HepG2 (cell line): ENCODE measurements around the gene CD7. TPM values are rescaled to one million over a fixed set of nuclear protein-coding genes. Genes with fewer than 3 reads are reported as not detected.

ENCODE experiments used
- MEIS1 ChIP-seq: sonication (generic); formaldehyde crosslinking; IDR thresholded peaks from 2 replicates; pipeline ENCODE4 v1.9.0; 2021; ENCODE audit warnings: mild to moderate bottlenecking, missing genetic modification reagents, moderate library complexity, borderline replicate concordance
- NR2F1 ChIP-seq, 2 experiments: fragments of 450-650 bp in 1 of 2; formaldehyde crosslinking in 1 of 2; IDR thresholded peaks; 2 replicates each; pipeline versions ENCODE4 v1.5.0 to v1.6.1; 2016 to 2020; ENCODE audit warnings: mild to moderate bottlenecking in 1 of 2, missing compliant biosample characterization in 1 of 2, missing genetic modification reagents in 1 of 2, moderate library complexity in 1 of 2
- PITX1 ChIP-seq: sonication (generic); formaldehyde crosslinking; IDR thresholded peaks from 2 replicates; pipeline ENCODE4 v1.5.1; 2020; ENCODE audit warnings: mild to moderate bottlenecking, missing genetic modification reagents
- SOX5 ChIP-seq: IDR thresholded peaks from 2 replicates; pipeline ENCODE4 v1.6.1; 2016; ENCODE audit warnings: borderline replicate concordance
- SP2 ChIP-seq: sonication (generic); formaldehyde crosslinking; IDR thresholded peaks from 2 replicates; pipeline ENCODE4 v1.5.1; 2020; ENCODE audit warnings: mild to moderate bottlenecking, missing genetic modification reagents
- ZFP62 ChIP-seq: sonication (generic); formaldehyde crosslinking; IDR thresholded peaks from 2 replicates; pipeline ENCODE4 v1.4.0; 2020; ENCODE audit warnings: missing genetic modification reagents
- ZHX2 ChIP-seq, 2 experiments: sonication (generic) in 1 of 2; formaldehyde crosslinking in 1 of 2; IDR thresholded peaks; 2 replicates each; pipeline versions ENCODE4 v1.6.1 to v1.9.0; 2014 to 2022; ENCODE audit warnings: antibody characterized with exemption in 1 of 2, borderline replicate concordance in 1 of 2, inconsistent platforms in 1 of 2, low read depth in 1 of 2, missing genetic modification reagents in 1 of 2
- ZNF207 ChIP-seq: fragments of 450-650 bp; IDR thresholded peaks from 2 replicates; pipeline ENCODE4 v1.6.1; 2016; ENCODE audit warnings: antibody characterized with exemption, borderline replicate concordance
- ZNF609 ChIP-seq: sonication (generic); formaldehyde crosslinking; IDR thresholded peaks from 2 replicates; pipeline ENCODE4 v1.4.0; 2020; ENCODE audit warnings: mild to moderate bottlenecking, missing genetic modification reagents, borderline replicate concordance
- polyA plus RNA-seq, 8 experiments: library from polyadenylated mRNA; depleted of rRNA in 3 of 8; stranded (reverse) in 7 of 8; unstranded in 1 of 8; fragments of >200 nt; fragmentation: Illumina TruSeq in 4 of 8; extraction: Trizol in 4 of 8; gene quantifications; 2 replicates each; pipeline versions ENCODE4 v1.2.1 to v1.2.3, GENCODE V29; 2011 to 2016; ENCODE audit warnings: low read depth in 4 of 8, missing spikeins in 1 of 8, mixed read lengths in 1 of 8; ENCODE audit not compliant: insufficient read depth in 1 of 8
- total RNA-seq, 5 experiments: library from RNA; depleted of rRNA; stranded (reverse); fragments of >200 nt; fragmentation: Illumina TruSeq; extraction: Trizol; gene quantifications; 2 replicates each; pipeline ENCODE4 v1.2.3, GENCODE V29; 2016; ENCODE audit warnings: low read depth in 1 of 5
- TF ChIP-seq, protein P1 (sequence below): sonication (generic); formaldehyde crosslinking; IDR thresholded peaks from 2 replicates; pipeline ENCODE4 v1.5.0; 2020; ENCODE audit warnings: mild to moderate bottlenecking, missing genetic modification reagents, moderate library complexity
- TF ChIP-seq, protein P2 (sequence below): sonication (generic); formaldehyde crosslinking; IDR thresholded peaks from 2 replicates; pipeline ENCODE4 v1.4.0; 2020; ENCODE audit warnings: missing genetic modification reagents, low read depth, mild to moderate bottlenecking, borderline replicate concordance
- TF ChIP-seq, protein P3 (sequence below): sonication (generic); formaldehyde crosslinking; IDR thresholded peaks from 2 replicates; pipeline ENCODE4 v1.8.0; 2022; ENCODE audit warnings: mild to moderate bottlenecking, missing genetic modification reagents, moderate library complexity

Gene CD7
- total and polyA plus RNA-seq, 2 of the 13 experiments (the other 11 are each of a cell fraction or from before 2014, with no cell fraction given): 67.6 to 76.4 TPM

GRCh38 chr17:82273327-82274133 is 43.9 kb downstream of the CD7 start, which contains the start of gene CSNK1D (continued):
- TF ChIP-seq ZHX2 (IDR thresholded peaks at IDR 0.05; ENCODE audit: low read depth) (peak; percentile 66), ZHX2 (CRISPR knock-in tag; IDR thresholded peaks at IDR 0.05; ENCODE audit: borderline replicate concordance) (no peak), NR2F1 (CRISPR knock-in tag; IDR thresholded peaks at IDR 0.05) (peak; percentile 21 to 45; a peak in 3 of 4 replicates), MEIS1 (peak; percentile 81), SOX5 (peak; percentile 69), PITX1 (CRISPR knock-in tag) (peak; percentile 90), ZNF609 (CRISPR knock-in tag) (peak; percentile 62; the same call in 1 of the 2 replicates), ZFP62 (CRISPR knock-in tag) (no peak), SP2 (0 out of 2 replicates have a peak, but pooled peaks have one; percentile 16), ZNF207 (no peak)
- TF ChIP-seq, protein P1, sequence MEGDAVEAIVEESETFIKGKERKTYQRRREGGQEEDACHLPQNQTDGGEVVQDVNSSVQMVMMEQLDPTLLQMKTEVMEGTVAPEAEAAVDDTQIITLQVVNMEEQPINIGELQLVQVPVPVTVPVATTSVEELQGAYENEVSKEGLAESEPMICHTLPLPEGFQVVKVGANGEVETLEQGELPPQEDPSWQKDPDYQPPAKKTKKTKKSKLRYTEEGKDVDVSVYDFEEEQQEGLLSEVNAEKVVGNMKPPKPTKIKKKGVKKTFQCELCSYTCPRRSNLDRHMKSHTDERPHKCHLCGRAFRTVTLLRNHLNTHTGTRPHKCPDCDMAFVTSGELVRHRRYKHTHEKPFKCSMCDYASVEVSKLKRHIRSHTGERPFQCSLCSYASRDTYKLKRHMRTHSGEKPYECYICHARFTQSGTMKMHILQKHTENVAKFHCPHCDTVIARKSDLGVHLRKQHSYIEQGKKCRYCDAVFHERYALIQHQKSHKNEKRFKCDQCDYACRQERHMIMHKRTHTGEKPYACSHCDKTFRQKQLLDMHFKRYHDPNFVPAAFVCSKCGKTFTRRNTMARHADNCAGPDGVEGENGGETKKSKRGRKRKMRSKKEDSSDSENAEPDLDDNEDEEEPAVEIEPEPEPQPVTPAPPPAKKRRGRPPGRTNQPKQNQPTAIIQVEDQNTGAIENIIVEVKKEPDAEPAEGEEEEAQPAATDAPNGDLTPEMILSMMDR (CRISPR knock-in tag): no peak; the same call in none of the 2 replicates
- TF ChIP-seq, protein P2, sequence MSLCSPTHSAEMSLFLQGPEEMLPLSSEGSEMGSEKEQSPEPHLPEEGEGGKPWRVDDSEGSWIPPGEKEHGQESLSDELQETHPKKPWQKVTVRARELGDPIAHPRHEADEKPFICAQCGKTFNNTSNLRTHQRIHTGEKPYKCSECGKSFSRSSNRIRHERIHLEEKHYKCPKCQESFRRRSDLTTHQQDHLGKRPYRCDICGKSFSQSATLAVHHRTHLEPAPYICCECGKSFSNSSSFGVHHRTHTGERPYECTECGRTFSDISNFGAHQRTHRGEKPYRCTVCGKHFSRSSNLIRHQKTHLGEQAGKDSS (CRISPR knock-in tag): peak; percentile 95
- TF ChIP-seq, protein P3, sequence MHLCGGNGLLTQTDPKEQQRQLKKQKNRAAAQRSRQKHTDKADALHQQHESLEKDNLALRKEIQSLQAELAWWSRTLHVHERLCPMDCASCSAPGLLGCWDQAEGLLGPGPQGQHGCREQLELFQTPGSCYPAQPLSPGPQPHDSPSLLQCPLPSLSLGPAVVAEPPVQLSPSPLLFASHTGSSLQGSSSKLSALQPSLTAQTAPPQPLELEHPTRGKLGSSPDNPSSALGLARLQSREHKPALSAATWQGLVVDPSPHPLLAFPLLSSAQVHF (CRISPR knock-in tag): no peak
